Measurements from ENCODE around the gene DNAJC18. TPM values are rescaled to one million over a fixed set of nuclear protein-coding genes. Genes with fewer than 3 reads are reported as not detected.

The DNAJC18 gene
- total RNA-seq, 1 donor from 2014 or later, result 27.0 TPM

DNA sequence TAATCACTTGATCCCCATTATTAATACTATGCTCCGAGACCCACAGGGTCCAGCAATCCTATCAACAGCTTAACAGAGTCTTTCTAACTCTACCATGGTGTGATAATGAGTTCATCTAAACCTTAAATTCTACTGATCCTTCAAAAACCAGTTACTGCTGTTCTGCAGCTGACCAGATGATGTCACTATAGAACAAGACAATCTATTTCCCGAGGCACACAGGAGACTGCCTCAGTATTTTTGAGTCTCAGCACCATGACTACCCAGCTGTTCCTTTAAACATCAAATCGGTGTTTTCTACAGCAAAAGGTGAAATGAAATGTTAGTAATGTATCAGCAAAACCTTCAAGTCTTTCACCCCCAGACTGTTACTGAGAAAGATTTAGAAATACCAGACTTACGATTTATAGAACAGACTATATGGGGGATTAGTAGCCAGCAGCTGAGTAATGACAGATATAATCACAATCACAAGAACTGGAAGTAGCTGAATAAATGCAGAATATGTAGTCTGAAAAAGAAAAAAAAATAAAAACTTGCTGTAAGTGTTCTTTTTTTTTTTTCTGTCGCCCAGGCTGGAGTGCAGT is 16.9 kb downstream of the DNAJC18 start:
- H3K27ac Mint-ChIP-seq (ENCODE audit: unreplicated experiment), result peak overlapping the region; percentile 52
- H3K36me3 Mint-ChIP-seq (ENCODE audit: low read depth), result peaks cover 22% of the 10 kb centered on the region
- H3K27me3 Mint-ChIP-seq (ENCODE audit: low read depth), result no peaks in the 10 kb centered on the region
- DNase-seq (ENCODE audit: low spot score), result no peak
- no peak overlapping the region for H3K4me3 Mint-ChIP-seq (ENCODE audit: unreplicated experiment)
- H3K9me3 Mint-ChIP-seq (ENCODE audit: low read depth), result no peaks in the 10 kb centered on the region
- TF ChIP-seq CTCF (IDR thresholded peaks at IDR 0.05), result peak; percentile 96
- peaks cover 17% of the 10 kb centered on the region for H3K4me1 Mint-ChIP-seq (ENCODE audit: low read depth)

- Mint-ChIP-seq H3K27ac (ENCODE audit: unreplicated experiment) (no peak overlapping the region), H3K9me3 (ENCODE audit: low read depth) (no peaks in the 10 kb centered on the region), H3K4me1 (ENCODE audit: low read depth) (peaks cover 12% of the 10 kb centered on the region), H3K27me3 (ENCODE audit: low read depth) (no peaks in the 10 kb centered on the region), H3K4me3 (ENCODE audit: unreplicated experiment) (no peak overlapping the region), H3K36me3 (ENCODE audit: low read depth) (peaks cover 14% of the 10 kb centered on the region)
- TF ChIP-seq CTCF (IDR thresholded peaks at IDR 0.05), result no peak
- DNase-seq (ENCODE audit: low spot score), result no peak
Observed at GRCh38 chr5:139419226-139420192, 19.8 kb downstream of the DNAJC18 start.

- Mint-ChIP-seq H3K36me3 (ENCODE audit: low read depth) (peaks cover 16% of the 10 kb centered on the region), H3K9me3 (ENCODE audit: low read depth) (no peaks in the 10 kb centered on the region), H3K4me3 (ENCODE audit: unreplicated experiment) (no peak overlapping the region), H3K27me3 (ENCODE audit: low read depth) (no peaks in the 10 kb centered on the region), H3K27ac (ENCODE audit: unreplicated experiment) (no peak overlapping the region), H3K4me1 (ENCODE audit: low read depth) (peaks cover 12% of the 10 kb centered on the region)
- no peak for DNase-seq (ENCODE audit: low spot score)
- TF ChIP-seq CTCF (IDR thresholded peaks at IDR 0.05), result no peak
Observed at GRCh38 chr5:139418793-139419192, 20.5 kb downstream of the DNAJC18 start.

DNA sequence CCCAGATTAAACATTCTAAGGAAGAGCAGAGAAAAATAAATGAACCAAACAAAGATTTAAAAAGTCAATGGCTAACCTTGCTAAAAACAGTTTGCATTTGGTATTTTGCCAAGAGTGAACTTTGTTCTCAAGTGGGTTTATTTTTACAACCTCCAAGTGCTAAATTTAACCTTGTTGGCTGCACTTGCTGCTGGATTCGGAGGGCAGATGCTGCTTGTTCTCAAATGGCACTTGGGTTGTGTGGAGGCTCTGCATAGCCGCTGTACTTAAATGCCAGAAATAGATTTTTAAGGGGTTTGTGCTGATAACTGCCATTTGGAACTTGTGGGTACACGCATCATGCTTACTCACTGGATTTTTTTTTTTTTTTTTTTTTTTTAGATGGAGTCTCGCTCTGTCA is 22.1 kb downstream of the DNAJC18 start:
- Mint-ChIP-seq H3K4me3 (ENCODE audit: unreplicated experiment) (no peak overlapping the region), H3K27ac (ENCODE audit: unreplicated experiment) (peak overlapping the region; percentile 66), H3K36me3 (ENCODE audit: low read depth) (peaks cover 20% of the 10 kb centered on the region), H3K27me3 (ENCODE audit: low read depth) (no peaks in the 10 kb centered on the region), H3K9me3 (ENCODE audit: low read depth) (no peaks in the 10 kb centered on the region), H3K4me1 (ENCODE audit: low read depth) (peaks cover 9% of the 10 kb centered on the region)
- TF ChIP-seq CTCF (IDR thresholded peaks at IDR 0.05), result no peak
- DNase-seq (ENCODE audit: low spot score), result no peak

GRCh38 chr5:139416651-139417050 is 22.7 kb downstream of the DNAJC18 start:
- Mint-ChIP-seq H3K27me3 (ENCODE audit: low read depth) (no peaks in the 10 kb centered on the region), H3K27ac (ENCODE audit: unreplicated experiment) (peak overlapping the region; percentile 66), H3K4me1 (ENCODE audit: low read depth) (peaks cover 8% of the 10 kb centered on the region), H3K4me3 (ENCODE audit: unreplicated experiment) (no peak overlapping the region), H3K36me3 (ENCODE audit: low read depth) (peaks cover 20% of the 10 kb centered on the region), H3K9me3 (ENCODE audit: low read depth) (no peaks in the 10 kb centered on the region)
- TF ChIP-seq CTCF (IDR thresholded peaks at IDR 0.05), result no peak
- no peak for DNase-seq (ENCODE audit: low spot score)

Measured in chondrocyte (in vitro differentiated cells).